ENCODE data around the gene TMEM38B.

DNA sequence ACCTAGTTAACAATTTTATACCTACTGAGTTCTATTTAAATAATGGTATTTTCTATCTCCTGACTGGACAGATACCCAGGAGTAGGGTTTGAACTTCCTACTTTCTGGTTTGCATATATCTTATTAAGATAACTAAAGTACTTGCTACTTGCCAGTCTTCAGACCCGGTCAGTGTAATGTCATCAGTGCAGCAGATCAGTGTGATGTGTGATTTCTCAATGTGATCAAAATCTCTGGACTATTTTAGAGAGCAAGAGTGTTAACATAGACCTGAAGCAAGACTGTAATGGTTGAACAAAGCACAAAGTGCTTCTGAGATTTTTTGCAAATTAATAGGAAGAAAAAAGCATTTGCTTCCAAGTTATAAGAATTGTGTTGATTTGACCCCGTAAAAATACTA is 6.8 kb downstream of the TMEM38B start:
- no peak for TF ChIP-seq POLR2A (IDR thresholded peaks at IDR 0.05)
- TF ChIP-seq, protein P1, sequence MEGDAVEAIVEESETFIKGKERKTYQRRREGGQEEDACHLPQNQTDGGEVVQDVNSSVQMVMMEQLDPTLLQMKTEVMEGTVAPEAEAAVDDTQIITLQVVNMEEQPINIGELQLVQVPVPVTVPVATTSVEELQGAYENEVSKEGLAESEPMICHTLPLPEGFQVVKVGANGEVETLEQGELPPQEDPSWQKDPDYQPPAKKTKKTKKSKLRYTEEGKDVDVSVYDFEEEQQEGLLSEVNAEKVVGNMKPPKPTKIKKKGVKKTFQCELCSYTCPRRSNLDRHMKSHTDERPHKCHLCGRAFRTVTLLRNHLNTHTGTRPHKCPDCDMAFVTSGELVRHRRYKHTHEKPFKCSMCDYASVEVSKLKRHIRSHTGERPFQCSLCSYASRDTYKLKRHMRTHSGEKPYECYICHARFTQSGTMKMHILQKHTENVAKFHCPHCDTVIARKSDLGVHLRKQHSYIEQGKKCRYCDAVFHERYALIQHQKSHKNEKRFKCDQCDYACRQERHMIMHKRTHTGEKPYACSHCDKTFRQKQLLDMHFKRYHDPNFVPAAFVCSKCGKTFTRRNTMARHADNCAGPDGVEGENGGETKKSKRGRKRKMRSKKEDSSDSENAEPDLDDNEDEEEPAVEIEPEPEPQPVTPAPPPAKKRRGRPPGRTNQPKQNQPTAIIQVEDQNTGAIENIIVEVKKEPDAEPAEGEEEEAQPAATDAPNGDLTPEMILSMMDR (IDR thresholded peaks at IDR 0.05), result no peak
